HepG2 (cell line): Measurements from ENCODE around the gene ZMIZ2. TPM values are rescaled to one million over a fixed set of nuclear protein-coding genes. Genes with fewer than 3 reads are reported as not detected.
A peak's percentile ranks its signal among the peaks of the same experiment; 100 is the strongest.

Experiments
- DNMT3B ChIP-seq: conservative IDR thresholded peaks from 2 replicates; pipeline ENCODE4 v1.6.1; 2016; ENCODE audit warnings: missing biosample characterization, control low read depth
- ELF3 ChIP-seq: IDR thresholded peaks from 2 replicates; pipeline ENCODE4 v1.6.1; 2016; ENCODE audit warnings: missing genetic modification reagents, missing compliant biosample characterization
- HNRNPLL ChIP-seq: fragments of 200-400 bp; formaldehyde crosslinking; IDR thresholded peaks from 2 replicates; pipeline ENCODE4 v1.6.1; 2017; ENCODE audit warnings: mild to moderate bottlenecking, low read depth, low read length; ENCODE audit not compliant: poor library complexity, severe bottlenecking
- HOXA9 ChIP-seq: sonication (generic); formaldehyde crosslinking; IDR thresholded peaks from 2 replicates; pipeline ENCODE4 v1.8.1; 2022; ENCODE audit warnings: missing genetic modification reagents, mild to moderate bottlenecking, moderate library complexity, borderline replicate concordance
- ISL2 ChIP-seq: sonication (generic); formaldehyde crosslinking; IDR thresholded peaks from 2 replicates; pipeline ENCODE4 v1.5.0; 2020; ENCODE audit warnings: missing genetic modification reagents
- MEIS2 ChIP-seq: sonication (generic); formaldehyde crosslinking; IDR thresholded peaks from 2 replicates; pipeline ENCODE4 v1.9.0; 2021; ENCODE audit warnings: mild to moderate bottlenecking, missing genetic modification reagents
- PRDM15 ChIP-seq: sonication (generic); formaldehyde crosslinking; IDR thresholded peaks from 2 replicates; pipeline ENCODE4 v1.4.0; 2020; ENCODE audit warnings: missing genetic modification reagents
- RAD51 ChIP-seq: fragments of 450-650 bp; IDR thresholded peaks from 2 replicates; pipeline ENCODE4 v1.6.1; 2016; ENCODE audit warnings: borderline replicate concordance
- SMAD1 ChIP-seq: sonication (generic); formaldehyde crosslinking; IDR thresholded peaks from 2 replicates; pipeline ENCODE4 v1.4.0; 2020; ENCODE audit warnings: missing genetic modification reagents, low read depth, mild to moderate bottlenecking, borderline replicate concordance
- SMAD3 ChIP-seq: sonication (generic); formaldehyde crosslinking; IDR thresholded peaks from 2 replicates; pipeline ENCODE4 v1.4.0; 2020; ENCODE audit warnings: missing genetic modification reagents
- SRSF9 ChIP-seq: fragments of 200-400 bp; formaldehyde crosslinking; IDR thresholded peaks from 2 replicates; pipeline ENCODE4 v1.6.1; 2018; ENCODE audit warnings: borderline replicate concordance, mild to moderate bottlenecking, low read depth, low read length; ENCODE audit not compliant: insufficient read depth, poor library complexity, severe bottlenecking
- SYNCRIP ChIP-seq: fragments of 200-400 bp; formaldehyde crosslinking; IDR thresholded peaks from 2 replicates; pipeline ENCODE4 v1.6.1; 2018; ENCODE audit warnings: mild to moderate bottlenecking, low read depth, low read length; ENCODE audit not compliant: insufficient read depth
- ZBTB2 ChIP-seq: sonication (generic); formaldehyde crosslinking; IDR thresholded peaks from 2 replicates; pipeline ENCODE4 v1.8.0; 2022; ENCODE audit warnings: low read depth, missing genetic modification reagents
- ZIK1 ChIP-seq: sonication (generic); formaldehyde crosslinking; IDR thresholded peaks from 2 replicates; pipeline ENCODE4 v1.5.0; 2020; ENCODE audit warnings: mild to moderate bottlenecking, low read depth, missing genetic modification reagents, borderline replicate concordance
- ZNF124 ChIP-seq: sonication (generic); formaldehyde crosslinking; IDR thresholded peaks from 2 replicates; pipeline ENCODE4 v1.4.0; 2020; ENCODE audit warnings: missing genetic modification reagents
- ZNF280D ChIP-seq: sonication (generic); formaldehyde crosslinking; IDR thresholded peaks from 2 replicates; pipeline ENCODE4 v1.5.1; 2020; ENCODE audit warnings: mild to moderate bottlenecking, missing genetic modification reagents
- ZNF34 ChIP-seq: sonication (generic); formaldehyde crosslinking; IDR thresholded peaks from 2 replicates; pipeline ENCODE4 v1.4.0; 2020; ENCODE audit warnings: mild to moderate bottlenecking, missing genetic modification reagents, borderline replicate concordance
- ZNF564 ChIP-seq: sonication (generic); formaldehyde crosslinking; IDR thresholded peaks from 2 replicates; pipeline ENCODE4 v1.8.1; 2023; ENCODE audit warnings: mild to moderate bottlenecking, missing genetic modification reagents
- ZNF589 ChIP-seq: sonication (generic); formaldehyde crosslinking; conservative IDR thresholded peaks from 2 replicates; pipeline ENCODE4 v1.8.0; 2022; ENCODE audit warnings: mild to moderate bottlenecking, moderate library complexity, missing genetic modification reagents
- polyA plus RNA-seq, 8 experiments: library from polyadenylated mRNA; depleted of rRNA in 3 of 8; stranded (reverse) in 7 of 8; unstranded in 1 of 8; fragments of >200 nt; fragmentation: Illumina TruSeq in 4 of 8; extraction: Trizol in 4 of 8; gene quantifications; 2 replicates each; pipeline versions ENCODE4 v1.2.1 to v1.2.3, GENCODE V29; 2011 to 2016; ENCODE audit warnings: low read depth in 4 of 8, missing spikeins in 1 of 8, mixed read lengths in 1 of 8; ENCODE audit not compliant: insufficient read depth in 1 of 8
- total RNA-seq, 5 experiments: library from RNA; depleted of rRNA; stranded (reverse); fragments of >200 nt; fragmentation: Illumina TruSeq; extraction: Trizol; gene quantifications; 2 replicates each; pipeline ENCODE4 v1.2.3, GENCODE V29; 2016; ENCODE audit warnings: low read depth in 1 of 5
- TF ChIP-seq, protein P1 (sequence below): sonication (generic); formaldehyde crosslinking; conservative IDR thresholded peaks from 2 replicates; pipeline ENCODE4 v1.4.0; 2020; ENCODE audit warnings: missing genetic modification reagents

ZMIZ2 gene
- total and polyA plus RNA-seq, 2 of the 13 experiments (the other 11 are each of a cell fraction or from before 2014, with no cell fraction given), result 4.9 to 7.9 TPM

DNA sequence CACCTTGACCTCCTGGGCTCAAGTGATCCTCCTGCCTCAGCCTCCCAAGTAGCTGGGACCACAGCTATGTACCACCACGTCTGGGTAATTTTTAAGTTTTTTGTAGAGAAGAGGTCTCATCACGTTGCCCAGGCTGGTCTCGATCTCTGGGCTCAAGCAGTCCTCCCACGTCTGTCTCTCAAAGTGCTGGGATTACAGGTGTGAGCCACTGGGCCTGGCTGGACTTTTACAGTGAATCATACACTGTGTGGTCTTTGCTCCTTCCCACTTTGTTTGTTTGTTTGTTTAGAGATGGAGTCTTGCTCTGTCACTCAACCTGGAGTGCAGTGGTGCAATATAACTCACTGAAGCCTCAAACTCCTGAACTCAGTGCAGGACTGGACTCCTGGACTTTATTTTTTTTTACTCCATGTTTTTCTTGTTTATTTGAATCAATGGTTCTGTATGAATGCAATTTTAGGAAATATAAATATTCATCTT lies 60.3 kb downstream of the ZMIZ2 start (continued):
- TF ChIP-seq ZNF564 (CRISPR knock-in tag) (no peak), ZBTB2 (CRISPR knock-in tag) (no peak), ZNF124 (CRISPR knock-in tag) (no peak), PRDM15 (CRISPR knock-in tag) (no peak), ELF3 (CRISPR knock-in tag) (0 out of 2 replicates have a peak, but pooled peaks have one; percentile 26), ZNF589 (CRISPR knock-in tag) (no peak), DNMT3B (CRISPR knock-in tag) (no peak), ZNF34 (CRISPR knock-in tag) (no peak), SYNCRIP (no peak), HOXA9 (CRISPR knock-in tag) (no peak), SMAD1 (no peak), SRSF9 (no peak), ISL2 (CRISPR knock-in tag) (no peak), SMAD3 (CRISPR knock-in tag) (peak; percentile 27; the same call in 1 of the 2 replicates), ZNF280D (CRISPR knock-in tag) (0 out of 2 replicates have a peak, but pooled peaks have one; percentile 13), HNRNPLL (no peak), MEIS2 (CRISPR knock-in tag) (0 out of 2 replicates have a peak, but pooled peaks have one; percentile 18), RAD51 (no peak), ZIK1 (CRISPR knock-in tag) (no peak)
- TF ChIP-seq, protein P1, sequence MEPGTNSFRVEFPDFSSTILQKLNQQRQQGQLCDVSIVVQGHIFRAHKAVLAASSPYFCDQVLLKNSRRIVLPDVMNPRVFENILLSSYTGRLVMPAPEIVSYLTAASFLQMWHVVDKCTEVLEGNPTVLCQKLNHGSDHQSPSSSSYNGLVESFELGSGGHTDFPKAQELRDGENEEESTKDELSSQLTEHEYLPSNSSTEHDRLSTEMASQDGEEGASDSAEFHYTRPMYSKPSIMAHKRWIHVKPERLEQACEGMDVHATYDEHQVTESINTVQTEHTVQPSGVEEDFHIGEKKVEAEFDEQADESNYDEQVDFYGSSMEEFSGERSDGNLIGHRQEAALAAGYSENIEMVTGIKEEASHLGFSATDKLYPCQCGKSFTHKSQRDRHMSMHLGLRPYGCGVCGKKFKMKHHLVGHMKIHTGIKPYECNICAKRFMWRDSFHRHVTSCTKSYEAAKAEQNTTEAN (CRISPR knock-in tag), result 0 out of 2 replicates have a peak, but pooled peaks have one; percentile 33
